AG04449 (cell line): ENCODE data around the gene PLCB1.

Experiments
- CTCF ChIA-PET: fragments of 350-600 bp; formaldehyde crosslinking; extraction: SDS; loops from one replicate; lab custom pipeline; 2021; ENCODE audit warnings: antibody characterized with exemption; lab: Yijun Ruan, JAX
- POLR2A ChIA-PET: fragments of 400-600, 350-600 bp; formaldehyde crosslinking; extraction: SDS; loops from one replicate; lab custom pipeline; 2020; ENCODE audit warnings: antibody characterized with exemption, inconsistent platforms; lab: Yijun Ruan, JAX
- DNase-seq: peaks from one replicate; pipeline ENCODE4 v3.0.0-alpha.2; 2010; ENCODE audit warnings: low read depth, low spot score
- H3K4me3 ChIP-seq: 2 replicates; pipeline ENCODE4 v1.5.1; 2011; ENCODE audit warnings: low read depth, mild to moderate bottlenecking, control low read depth, low read length
- CTCF ChIP-seq: IDR thresholded peaks from one replicate; pipeline ENCODE4 v1.5.1; 2011; ENCODE audit warnings: mild to moderate bottlenecking, moderate library complexity, low read length, control low read depth, inconsistent platforms; ENCODE audit not compliant: insufficient read depth; ENCODE audit errors: missing control alignments

The PLCB1 gene

DNA sequence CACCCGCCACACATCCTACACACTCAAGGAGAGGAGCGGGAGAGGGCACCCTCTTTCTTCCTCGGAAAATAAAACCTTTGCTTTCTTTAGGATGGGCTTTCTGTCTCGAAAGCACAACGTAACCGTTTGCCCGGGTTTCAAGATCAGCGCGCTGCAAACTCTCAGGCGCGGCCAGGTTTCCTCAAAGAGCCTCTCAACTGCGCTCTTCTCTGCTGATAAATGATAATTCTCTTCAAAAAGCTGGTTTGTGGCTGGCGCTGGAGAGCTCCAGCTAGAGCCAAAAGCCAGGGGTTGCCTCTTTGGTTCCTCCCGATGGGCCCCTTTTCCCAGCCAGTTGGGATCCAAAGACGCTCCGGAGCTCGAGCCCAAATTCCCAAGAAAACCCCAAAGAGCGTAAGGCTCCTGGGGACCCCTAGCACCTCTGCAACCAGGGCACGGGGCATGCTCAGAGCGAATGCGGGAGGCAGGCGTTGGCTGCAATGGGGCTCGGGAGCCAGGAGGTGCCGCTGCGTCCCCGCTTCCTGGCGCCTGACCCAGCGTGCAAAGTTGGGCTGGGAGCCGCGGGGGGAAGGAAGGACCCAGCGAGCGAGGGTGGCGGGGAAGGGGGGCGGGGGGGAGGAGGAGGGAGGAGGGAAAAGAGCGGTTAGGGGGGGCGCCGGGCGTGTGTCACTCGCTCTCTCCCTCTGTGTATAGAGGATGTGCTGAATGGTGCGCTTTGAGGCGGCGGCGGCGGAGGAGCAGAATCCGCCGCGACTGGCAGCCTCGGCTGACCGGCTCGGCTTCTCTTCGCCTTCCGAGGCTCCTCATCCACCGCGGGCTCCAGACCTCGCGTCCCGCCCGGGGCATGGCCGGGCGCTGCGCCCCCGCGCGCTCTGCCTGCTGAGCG, at the start of gene PLCB1:
PLCB1 (plus strand) TSS at position 669 of the 886 bp plus-strand sequence. CDS start 386 bp downstream, outside the sequence.
- no peak for DNase-seq
- ChIA-PET POLR2A (interaction anchor here (0.7 to 0.8 kb wide), 2 partner anchors 11 to 151 kb away, joined by 3 read pairs; no protein-coding TSS in a partner anchor), CTCF (interaction anchor here (0.6 to 12.8 kb wide), 31 partner anchors 10 to 597 kb away, joined by 3 to 181 read pairs (median 3); no protein-coding TSS in a partner anchor)
- peak; percentile 99 for TF ChIP-seq CTCF
- peak within 1 kb of the TSS; percentile 76 for H3K4me3 ChIP-seq

GRCh38 chr20:8082989-8083388, 49.1 kb upstream of the PLCB1 start:
- H3K4me3 ChIP-seq: no peak overlapping the region
- CTCF ChIA-PET: interaction anchor here (1.0 to 2.1 kb wide), 6 partner anchors 8 to 147 kb away, joined by 3 to 7 read pairs (median 4); no protein-coding TSS in a partner anchor
- POLR2A ChIA-PET: no interaction called here
- no peak for TF ChIP-seq CTCF
- no peak for DNase-seq

- TF ChIP-seq CTCF: no peak
- DNase-seq: no peak
- CTCF ChIA-PET: interaction anchor here (0.9 kb wide), 1 partner anchor 19 kb away, joined by 3 read pairs; no protein-coding TSS in a partner anchor
- H3K4me3 ChIP-seq: no peak overlapping the region
- POLR2A ChIA-PET: no interaction called here
Measured at GRCh38 chr20:8089668-8090067, 42.4 kb upstream of the PLCB1 start.

GRCh38 chr20:8094415-8094818, 37.6 kb upstream of the PLCB1 start:
- DNase-seq: no peak
- CTCF ChIA-PET: interaction anchor here (1.0 to 1.4 kb wide), 2 partner anchors 12 to 51 kb away, joined by 3 read pairs; no protein-coding TSS in a partner anchor
- TF ChIP-seq CTCF: no peak
- POLR2A ChIA-PET: no interaction called here
- H3K4me3 ChIP-seq: no peak overlapping the region

GRCh38 chr20:8094850-8095249, 37.2 kb upstream of the PLCB1 start:
- POLR2A ChIA-PET: no interaction called here
- no peak for TF ChIP-seq CTCF
- CTCF ChIA-PET: interaction anchor here (1.4 to 3.2 kb wide), 2 partner anchors 12 to 627 kb away, joined by 3 to 12 read pairs; no protein-coding TSS in a partner anchor
- DNase-seq: no peak
- no peak overlapping the region for H3K4me3 ChIP-seq
